ENCODE results near the gene ACAP3. TPM values are rescaled to one million over a fixed set of nuclear protein-coding genes. Genes with fewer than 3 reads are reported as not detected.

Gene ACAP3
- total RNA-seq, 4 donors from 2014 or later, result 98.8 to 189 (median 115) TPM

DNA sequence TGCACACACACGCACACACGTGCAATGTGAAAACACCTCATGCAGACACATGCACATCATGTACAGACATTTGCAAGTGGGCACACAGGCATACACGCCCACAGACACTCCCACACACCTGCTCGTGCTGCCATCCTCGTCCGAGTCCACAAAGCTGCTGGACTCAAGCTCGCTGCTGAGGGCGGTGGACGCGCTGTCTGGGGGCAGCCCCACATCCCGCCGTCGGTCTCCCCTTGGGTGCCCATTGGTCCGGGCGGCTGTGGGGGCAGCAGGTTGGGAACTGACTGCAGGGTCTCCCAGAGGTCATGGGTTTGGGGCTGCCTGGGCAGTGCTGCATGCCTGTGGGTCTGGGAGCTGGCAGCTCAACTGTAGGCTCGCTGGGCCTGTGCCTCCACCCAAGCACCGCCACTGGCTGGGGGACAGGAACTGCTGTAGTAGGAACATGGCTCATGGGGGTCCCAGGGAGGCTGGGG lies 33.9 kb upstream of the ACAP3 start:
- H3K4me3 ChIP-seq (ENCODE audit: low read depth, poor library complexity, severe bottlenecking), result no peak overlapping the region
- intact Hi-C loops (cut with DNase I; ENCODE audit: low total_unique reads), result no loop called here
- TF ChIP-seq POLR2A (IDR thresholded peaks at IDR 0.05), result no peak
- TF ChIP-seq, protein P1, sequence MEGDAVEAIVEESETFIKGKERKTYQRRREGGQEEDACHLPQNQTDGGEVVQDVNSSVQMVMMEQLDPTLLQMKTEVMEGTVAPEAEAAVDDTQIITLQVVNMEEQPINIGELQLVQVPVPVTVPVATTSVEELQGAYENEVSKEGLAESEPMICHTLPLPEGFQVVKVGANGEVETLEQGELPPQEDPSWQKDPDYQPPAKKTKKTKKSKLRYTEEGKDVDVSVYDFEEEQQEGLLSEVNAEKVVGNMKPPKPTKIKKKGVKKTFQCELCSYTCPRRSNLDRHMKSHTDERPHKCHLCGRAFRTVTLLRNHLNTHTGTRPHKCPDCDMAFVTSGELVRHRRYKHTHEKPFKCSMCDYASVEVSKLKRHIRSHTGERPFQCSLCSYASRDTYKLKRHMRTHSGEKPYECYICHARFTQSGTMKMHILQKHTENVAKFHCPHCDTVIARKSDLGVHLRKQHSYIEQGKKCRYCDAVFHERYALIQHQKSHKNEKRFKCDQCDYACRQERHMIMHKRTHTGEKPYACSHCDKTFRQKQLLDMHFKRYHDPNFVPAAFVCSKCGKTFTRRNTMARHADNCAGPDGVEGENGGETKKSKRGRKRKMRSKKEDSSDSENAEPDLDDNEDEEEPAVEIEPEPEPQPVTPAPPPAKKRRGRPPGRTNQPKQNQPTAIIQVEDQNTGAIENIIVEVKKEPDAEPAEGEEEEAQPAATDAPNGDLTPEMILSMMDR (IDR thresholded peaks at IDR 0.05), result no peak
- 92 to 96% methylated on average over 16 to 17 of the region's 17 CpGs for WGBS, 2 donors
- no peak for DNase-seq (ENCODE audit: low spot score in 2 of 2)

DNA sequence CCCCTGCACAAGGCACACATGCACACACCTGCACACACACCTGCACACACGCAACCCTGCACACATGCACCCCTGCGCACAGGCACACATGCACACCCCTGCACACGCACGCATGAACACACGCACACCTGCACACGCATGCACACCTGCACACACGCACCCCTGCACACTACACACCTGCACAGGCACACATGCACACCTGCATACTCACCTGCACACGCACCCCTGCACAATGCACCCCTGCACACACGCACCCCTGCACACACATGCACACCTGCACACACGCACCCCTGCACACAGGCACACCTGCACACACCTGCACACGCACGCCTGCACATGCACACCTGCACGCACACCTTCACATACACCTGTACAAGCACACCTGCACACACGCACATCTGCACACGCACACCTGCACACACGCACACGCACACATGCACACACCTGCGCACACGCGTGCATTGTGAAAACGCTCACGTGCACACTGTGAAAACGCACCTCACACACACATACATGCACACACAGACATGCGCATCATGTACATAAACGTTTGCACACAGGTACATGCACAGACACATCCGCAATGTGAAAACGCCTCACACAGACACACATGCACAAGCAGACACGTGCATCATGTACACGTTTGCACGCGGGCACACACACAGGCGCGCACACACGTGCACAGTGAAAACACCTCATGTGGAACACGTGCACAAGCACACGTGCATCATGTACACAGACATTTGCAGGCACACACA lies 33.2 kb upstream of the ACAP3 start:
- WGBS, 2 donors, result 91% methylated on average over 34 to 36 of the region's 36 CpGs
- DNase-seq (ENCODE audit: low spot score in 2 of 2), result no peak
- no peak overlapping the region for H3K4me3 ChIP-seq (ENCODE audit: low read depth, poor library complexity, severe bottlenecking)
- no peak for TF ChIP-seq POLR2A (IDR thresholded peaks at IDR 0.05)
- TF ChIP-seq, protein P1 (IDR thresholded peaks at IDR 0.05), result no peak
- intact Hi-C loops (cut with DNase I; ENCODE audit: low total_unique reads), result no loop called here

DNA sequence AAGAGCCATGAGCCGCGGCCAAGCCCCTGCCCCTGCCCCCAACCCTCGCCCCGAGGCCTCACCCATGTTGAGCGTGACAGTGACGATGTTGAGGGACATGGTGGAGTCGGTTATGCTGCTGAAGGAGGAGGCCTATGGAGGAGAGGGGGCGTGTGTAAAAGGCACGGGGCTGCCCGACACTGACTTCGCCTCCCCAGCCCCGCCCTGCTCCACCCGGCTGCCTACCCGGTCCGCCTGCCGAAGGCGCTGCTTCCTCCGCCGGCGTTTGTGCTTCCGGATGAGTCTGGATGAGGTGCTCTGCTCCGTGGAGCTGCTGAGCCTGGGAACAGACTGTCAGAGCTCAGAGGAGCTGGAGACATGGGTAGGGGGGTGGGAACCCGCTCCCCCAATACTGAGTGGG lies 32.5 kb upstream of the ACAP3 start:
- DNase-seq (ENCODE audit: low spot score in 2 of 2), result no peak
- H3K4me3 ChIP-seq (ENCODE audit: low read depth, poor library complexity, severe bottlenecking), result no peak overlapping the region
- WGBS, 2 donors, result 77 to 84% methylated on average over 23 of the region's 23 CpGs
- TF ChIP-seq POLR2A (IDR thresholded peaks at IDR 0.05), result no peak
- TF ChIP-seq, protein P1 (IDR thresholded peaks at IDR 0.05), result no peak
- intact Hi-C loops (cut with DNase I; ENCODE audit: low total_unique reads), result no loop called here

DNA sequence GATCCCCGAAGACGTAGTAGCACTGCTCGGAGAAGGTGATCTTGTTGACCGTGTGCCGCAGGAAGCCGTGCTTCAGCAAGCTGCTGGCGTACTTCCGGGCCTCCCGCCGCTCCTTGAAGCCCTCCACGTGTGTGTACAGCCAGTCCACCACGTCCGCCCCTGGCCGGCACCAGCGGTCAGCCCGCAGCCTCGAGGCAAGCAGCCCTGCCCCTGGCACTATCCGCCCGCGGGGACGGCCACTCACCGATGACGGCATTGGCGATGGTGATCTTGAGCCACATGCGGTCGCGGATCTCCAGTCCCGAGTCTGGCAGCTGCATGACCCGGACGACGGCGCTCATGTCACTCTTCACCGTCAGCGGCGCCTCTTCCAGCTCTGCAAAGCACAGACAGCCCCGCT lies 30.5 kb upstream of the ACAP3 start:
- 93 to 95% methylated on average over 36 of the region's 36 CpGs for WGBS, 2 donors
- TF ChIP-seq POLR2A (IDR thresholded peaks at IDR 0.05), result no peak
- TF ChIP-seq, protein P1 (IDR thresholded peaks at IDR 0.05), result no peak
- no peak for DNase-seq (ENCODE audit: low spot score in 2 of 2)
- no peak overlapping the region for H3K4me3 ChIP-seq (ENCODE audit: low read depth, poor library complexity, severe bottlenecking)
- intact Hi-C loops (cut with DNase I; ENCODE audit: low total_unique reads), result no loop called here

DNA sequence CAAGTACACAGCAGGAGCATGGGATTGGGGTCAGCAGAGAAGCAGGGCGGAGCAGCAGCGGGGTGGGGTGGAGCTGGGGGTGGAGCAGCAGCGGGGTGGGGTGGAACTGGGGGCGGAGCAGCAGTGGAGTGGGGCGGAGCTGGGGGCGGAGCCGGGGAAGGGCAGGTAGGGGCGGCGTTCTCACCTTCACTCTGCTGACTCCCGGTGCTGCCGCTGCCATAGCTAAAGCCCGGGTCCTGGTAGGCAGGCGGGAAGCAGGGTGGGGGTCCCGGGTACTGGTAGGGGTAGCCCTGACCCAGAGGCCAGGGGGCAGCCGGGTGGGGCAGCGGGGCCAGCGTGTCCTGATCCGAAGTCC lies 30.0 kb upstream of the ACAP3 start:
- TF ChIP-seq, protein P1 (IDR thresholded peaks at IDR 0.05), result no peak
- no peak for TF ChIP-seq POLR2A (IDR thresholded peaks at IDR 0.05)
- 81 to 86% methylated on average over 17 to 18 of the region's 18 CpGs for WGBS, 2 donors
- DNase-seq (ENCODE audit: low spot score in 2 of 2), result no peak
- intact Hi-C loops (cut with DNase I; ENCODE audit: low total_unique reads), result no loop called here
- H3K4me3 ChIP-seq (ENCODE audit: low read depth, poor library complexity, severe bottlenecking), result no peak overlapping the region

All from lower leg skin (tissue), 4 donors.